Prostate gland (tissue), 2 donors: Measurements from ENCODE around the gene STK17A.

Experiments used
- POLR2A ChIP-seq: fragments of 450-650 bp; IDR thresholded peaks from one replicate; pipeline ENCODE4 v1.6.1; 2016; ENCODE audit warnings: antibody characterized with exemption, mild to moderate bottlenecking
- TF ChIP-seq, protein P1 (sequence below), 4 experiments: fragments of 200-600 bp in 2 of 4; fragments of 450-650 bp in 2 of 4; sonication (generic) in 2 of 4; IDR thresholded peaks; 1 replicate in 3 of 4; 2 replicates in 1 of 4; pipeline ENCODE4 v1.5.1; 2016 to 2019; ENCODE audit warnings: antibody characterized with exemption in 4 of 4, mild to moderate bottlenecking in 2 of 4, moderate library complexity in 2 of 4

DNA sequence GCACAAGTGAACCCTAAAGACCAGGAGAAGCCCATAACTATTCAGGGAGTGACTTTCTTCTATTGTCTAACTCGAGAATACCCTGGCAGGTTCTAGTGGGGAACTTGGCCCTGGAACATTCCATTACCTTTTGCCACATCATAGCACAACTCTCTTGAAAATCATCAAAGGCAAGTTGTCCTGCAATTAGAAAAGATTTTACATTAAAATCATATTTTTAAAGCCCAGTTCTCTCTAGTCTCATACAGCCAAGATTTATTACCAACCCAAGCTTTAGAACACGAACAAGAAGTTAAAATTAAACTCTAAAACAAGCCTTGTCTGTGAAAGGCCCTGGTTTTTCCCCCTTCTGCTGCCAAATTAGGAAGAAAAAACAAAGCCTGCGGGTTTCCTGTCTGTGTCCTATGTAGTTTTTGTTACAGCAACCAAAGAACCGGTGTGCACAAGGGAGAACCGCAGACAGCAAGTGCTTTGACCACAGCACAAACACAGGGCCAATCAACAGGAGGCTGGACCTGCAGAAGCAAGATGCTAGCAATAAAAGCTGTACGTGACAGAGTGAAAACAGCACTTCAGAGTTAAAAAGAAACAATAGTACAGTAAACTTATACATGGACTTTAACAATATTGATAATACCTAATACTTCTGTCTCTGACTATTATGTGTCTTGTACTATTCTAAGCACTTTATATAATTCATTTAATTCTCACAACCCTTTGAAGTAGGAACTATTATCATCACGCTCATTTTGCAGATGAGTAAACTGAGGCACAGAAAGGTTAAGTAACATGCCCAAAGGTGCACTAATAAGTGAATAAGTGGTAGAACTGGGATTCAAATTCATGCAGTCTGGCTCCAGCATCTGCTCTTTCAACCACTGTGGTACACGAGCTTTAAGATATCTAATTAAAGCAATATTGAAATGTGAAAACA is 65.8 kb downstream of the STK17A start:
- no peak for TF ChIP-seq POLR2A
- TF ChIP-seq, protein P1, sequence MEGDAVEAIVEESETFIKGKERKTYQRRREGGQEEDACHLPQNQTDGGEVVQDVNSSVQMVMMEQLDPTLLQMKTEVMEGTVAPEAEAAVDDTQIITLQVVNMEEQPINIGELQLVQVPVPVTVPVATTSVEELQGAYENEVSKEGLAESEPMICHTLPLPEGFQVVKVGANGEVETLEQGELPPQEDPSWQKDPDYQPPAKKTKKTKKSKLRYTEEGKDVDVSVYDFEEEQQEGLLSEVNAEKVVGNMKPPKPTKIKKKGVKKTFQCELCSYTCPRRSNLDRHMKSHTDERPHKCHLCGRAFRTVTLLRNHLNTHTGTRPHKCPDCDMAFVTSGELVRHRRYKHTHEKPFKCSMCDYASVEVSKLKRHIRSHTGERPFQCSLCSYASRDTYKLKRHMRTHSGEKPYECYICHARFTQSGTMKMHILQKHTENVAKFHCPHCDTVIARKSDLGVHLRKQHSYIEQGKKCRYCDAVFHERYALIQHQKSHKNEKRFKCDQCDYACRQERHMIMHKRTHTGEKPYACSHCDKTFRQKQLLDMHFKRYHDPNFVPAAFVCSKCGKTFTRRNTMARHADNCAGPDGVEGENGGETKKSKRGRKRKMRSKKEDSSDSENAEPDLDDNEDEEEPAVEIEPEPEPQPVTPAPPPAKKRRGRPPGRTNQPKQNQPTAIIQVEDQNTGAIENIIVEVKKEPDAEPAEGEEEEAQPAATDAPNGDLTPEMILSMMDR (IDR thresholded peaks at IDR 0.05): no peak
